ENCODE results near the gene AKAP6.
"Not testable (repeated sequence)": the region's sequence is repeated elsewhere in the genome, so short reads cannot be mapped to it uniquely, and the experiment has no call there.

AKAP6 gene

GRCh38 chr14:32578181-32578580 lies 249.1 kb downstream of the AKAP6 start:
- Histone ChIP-seq H3K36me3 (ENCODE audit: insufficient read depth, low read length) (no peaks in the 10 kb centered on the region), H3K4me1 (ENCODE audit: insufficient read depth, low read length) (peaks cover 13% of the 10 kb centered on the region), H3K9ac (ENCODE audit: low read length) (no peak overlapping the region), H3K27ac (ENCODE audit: low read depth, low read length) (no peak overlapping the region), H3K4me3 (ENCODE audit: low read depth in 1 of 2, low read length in 2 of 2) (no peak overlapping the region), H3K9me3 (ENCODE audit: low read length) (no peaks in the 10 kb centered on the region), H3K27me3 (ENCODE audit: control insufficient read depth in 1 of 2, insufficient read depth in 2 of 2, low read length in 2 of 2) (no peaks in the 10 kb centered on the region)

- not testable (repeated sequence) for H3K9me3 ChIP-seq (ENCODE audit: low read length); H3K27me3 ChIP-seq (ENCODE audit: control insufficient read depth in 1 of 2, insufficient read depth in 2 of 2, low read length in 2 of 2); H3K4me3 ChIP-seq (ENCODE audit: low read depth in 1 of 2, low read length in 2 of 2); H3K36me3 ChIP-seq (ENCODE audit: insufficient read depth, low read length); H3K27ac ChIP-seq (ENCODE audit: low read depth, low read length); H3K9ac ChIP-seq (ENCODE audit: low read length); H3K4me1 ChIP-seq (ENCODE audit: insufficient read depth, low read length)
Measured at GRCh38 chr14:32583427-32583826, 254.3 kb downstream of the AKAP6 start.

- Histone ChIP-seq H3K27ac (ENCODE audit: low read depth, low read length) (no peak overlapping the region), H3K9me3 (ENCODE audit: low read length) (no peaks in the 10 kb centered on the region), H3K36me3 (ENCODE audit: insufficient read depth, low read length) (no peaks in the 10 kb centered on the region), H3K4me3 (ENCODE audit: low read depth in 1 of 2, low read length in 2 of 2) (no peak overlapping the region), H3K4me1 (ENCODE audit: insufficient read depth, low read length) (no peaks in the 10 kb centered on the region), H3K27me3 (ENCODE audit: control insufficient read depth in 1 of 2, insufficient read depth in 2 of 2, low read length in 2 of 2) (no peaks in the 10 kb centered on the region), H3K9ac (ENCODE audit: low read length) (no peak overlapping the region)
Measured at GRCh38 chr14:32584079-32584478, 255.0 kb downstream of the AKAP6 start.

- H3K9me3 ChIP-seq (ENCODE audit: low read length): no peaks in the 10 kb centered on the region
- no peak overlapping the region for H3K27ac ChIP-seq (ENCODE audit: low read depth, low read length)
- no peaks in the 10 kb centered on the region for H3K36me3 ChIP-seq (ENCODE audit: insufficient read depth, low read length)
- H3K9ac ChIP-seq (ENCODE audit: low read length): no peak overlapping the region
- no peaks in the 10 kb centered on the region for H3K4me1 ChIP-seq (ENCODE audit: insufficient read depth, low read length)
- no peak overlapping the region for H3K4me3 ChIP-seq (ENCODE audit: low read depth in 1 of 2, low read length in 2 of 2)
- H3K27me3 ChIP-seq (ENCODE audit: control insufficient read depth in 1 of 2, insufficient read depth in 2 of 2, low read length in 2 of 2): no peaks in the 10 kb centered on the region
Measured at GRCh38 chr14:32587461-32587860, 258.4 kb downstream of the AKAP6 start.

- Histone ChIP-seq H3K9ac (ENCODE audit: low read length) (no peak overlapping the region), H3K4me1 (ENCODE audit: insufficient read depth, low read length) (peaks cover 10% of the 10 kb centered on the region), H3K4me3 (ENCODE audit: low read depth in 1 of 2, low read length in 2 of 2) (no peak overlapping the region), H3K27me3 (ENCODE audit: control insufficient read depth in 1 of 2, insufficient read depth in 2 of 2, low read length in 2 of 2) (no peaks in the 10 kb centered on the region), H3K36me3 (ENCODE audit: insufficient read depth, low read length) (no peaks in the 10 kb centered on the region), H3K27ac (ENCODE audit: low read depth, low read length) (no peak overlapping the region), H3K9me3 (ENCODE audit: low read length) (no peaks in the 10 kb centered on the region)
Measured at GRCh38 chr14:32588448-32589320, 259.6 kb downstream of the AKAP6 start.

- no peak overlapping the region for H3K27ac ChIP-seq (ENCODE audit: low read depth, low read length)
Measured at GRCh38 chr14:32590157-32590556, 261.1 kb downstream of the AKAP6 start.

GRCh38 chr14:32593290-32593942 lies 264.3 kb downstream of the AKAP6 start:
- H3K9ac ChIP-seq (ENCODE audit: low read length): no peak overlapping the region
- H3K36me3 ChIP-seq (ENCODE audit: insufficient read depth, low read length): no peaks in the 10 kb centered on the region
- H3K27ac ChIP-seq (ENCODE audit: low read depth, low read length): no peak overlapping the region
- no peak overlapping the region for H3K4me3 ChIP-seq (ENCODE audit: low read depth in 1 of 2, low read length in 2 of 2)
- H3K4me1 ChIP-seq (ENCODE audit: insufficient read depth, low read length): peaks cover 14% of the 10 kb centered on the region
- no peaks in the 10 kb centered on the region for H3K9me3 ChIP-seq (ENCODE audit: low read length)
- no peaks in the 10 kb centered on the region for H3K27me3 ChIP-seq (ENCODE audit: control insufficient read depth in 1 of 2, insufficient read depth in 2 of 2, low read length in 2 of 2)

More at GRCh38 chr14:32590157-32590556, 261.1 kb downstream of the AKAP6 start:
- no peaks in the 10 kb centered on the region for H3K27me3 ChIP-seq (ENCODE audit: control insufficient read depth in 1 of 2, insufficient read depth in 2 of 2, low read length in 2 of 2)
- no peaks in the 10 kb centered on the region for H3K9me3 ChIP-seq (ENCODE audit: low read length)
- peaks cover 14% of the 10 kb centered on the region for H3K4me1 ChIP-seq (ENCODE audit: insufficient read depth, low read length)
- H3K36me3 ChIP-seq (ENCODE audit: insufficient read depth, low read length): no peaks in the 10 kb centered on the region
- no peak overlapping the region for H3K4me3 ChIP-seq (ENCODE audit: low read depth in 1 of 2, low read length in 2 of 2)
- no peak overlapping the region for H3K9ac ChIP-seq (ENCODE audit: low read length)

- Histone ChIP-seq H3K9ac (ENCODE audit: low read length) (no peak overlapping the region), H3K27ac (ENCODE audit: low read depth, low read length) (no peak overlapping the region), H3K27me3 (ENCODE audit: control insufficient read depth in 1 of 2, insufficient read depth in 2 of 2, low read length in 2 of 2) (no peaks in the 10 kb centered on the region), H3K9me3 (ENCODE audit: low read length) (no peaks in the 10 kb centered on the region), H3K4me1 (ENCODE audit: insufficient read depth, low read length) (peaks cover 14% of the 10 kb centered on the region), H3K36me3 (ENCODE audit: insufficient read depth, low read length) (no peaks in the 10 kb centered on the region), H3K4me3 (ENCODE audit: low read depth in 1 of 2, low read length in 2 of 2) (no peak overlapping the region)
Measured at GRCh38 chr14:32594766-32595165, 265.7 kb downstream of the AKAP6 start.

- Histone ChIP-seq H3K4me3 (ENCODE audit: low read depth in 1 of 2, low read length in 2 of 2) (no peak overlapping the region), H3K27ac (ENCODE audit: low read depth, low read length) (no peak overlapping the region), H3K9ac (ENCODE audit: low read length) (no peak overlapping the region), H3K4me1 (ENCODE audit: insufficient read depth, low read length) (peaks cover 14% of the 10 kb centered on the region), H3K36me3 (ENCODE audit: insufficient read depth, low read length) (no peaks in the 10 kb centered on the region), H3K9me3 (ENCODE audit: low read length) (no peaks in the 10 kb centered on the region), H3K27me3 (ENCODE audit: control insufficient read depth in 1 of 2, insufficient read depth in 2 of 2, low read length in 2 of 2) (no peaks in the 10 kb centered on the region)
Measured at GRCh38 chr14:32595497-32595896, 266.4 kb downstream of the AKAP6 start.

- Histone ChIP-seq H3K4me3 (ENCODE audit: low read depth in 1 of 2, low read length in 2 of 2) (no peak overlapping the region), H3K36me3 (ENCODE audit: insufficient read depth, low read length) (no peaks in the 10 kb centered on the region), H3K9me3 (ENCODE audit: low read length) (no peaks in the 10 kb centered on the region), H3K27ac (ENCODE audit: low read depth, low read length) (no peak overlapping the region), H3K27me3 (ENCODE audit: control insufficient read depth in 1 of 2, insufficient read depth in 2 of 2, low read length in 2 of 2) (no peaks in the 10 kb centered on the region), H3K4me1 (ENCODE audit: insufficient read depth, low read length) (peaks cover 18% of the 10 kb centered on the region), H3K9ac (ENCODE audit: low read length) (no peak overlapping the region)
Measured at GRCh38 chr14:32596390-32596789, 267.3 kb downstream of the AKAP6 start.

GRCh38 chr14:32597771-32598170 lies 268.7 kb downstream of the AKAP6 start:
- Histone ChIP-seq H3K4me1 (ENCODE audit: insufficient read depth, low read length) (peaks cover 21% of the 10 kb centered on the region), H3K4me3 (ENCODE audit: low read depth in 1 of 2, low read length in 2 of 2) (no peak overlapping the region), H3K27me3 (ENCODE audit: control insufficient read depth in 1 of 2, insufficient read depth in 2 of 2, low read length in 2 of 2) (no peaks in the 10 kb centered on the region), H3K27ac (ENCODE audit: low read depth, low read length) (no peak overlapping the region), H3K36me3 (ENCODE audit: insufficient read depth, low read length) (no peaks in the 10 kb centered on the region), H3K9ac (ENCODE audit: low read length) (no peak overlapping the region), H3K9me3 (ENCODE audit: low read length) (no peaks in the 10 kb centered on the region)
